Heart left ventricle (tissue), 16 donors: ENCODE data around the gene RAD50. TPM values are rescaled to one million over a fixed set of nuclear protein-coding genes. Genes with fewer than 3 reads are reported as not detected.
"Not testable (repeated sequence)": the region's sequence is repeated elsewhere in the genome, so short reads cannot be mapped to it uniquely, and the experiment has no call there.

ENCODE experiments used
- ATAC-seq, 4 donors: fragments of 200-7000 bp; cut with Tn5 transposase; one replicate each; pipeline ENCODE4 v1.9.1; 2020 to 2022; ENCODE audit warnings: moderate library complexity in 4 of 4, mild to moderate bottlenecking in 3 of 4, moderate number of reproducible peaks in 1 of 4
- DNase-seq, 5 donors: peaks; one replicate each; pipeline ENCODE4 v3.0.0-alpha.2; 2020
- H3K27ac ChIP-seq, 12 donors: fragments of 200-600 bp; sonication (generic) in 4 of 12; one replicate each; pipeline versions ENCODE4 v1.5.0 to v1.8.0; 2016 to 2022; ENCODE audit warnings: mild to moderate bottlenecking in 2 of 12
- H3K27me3 ChIP-seq, 9 donors: fragments of 200-600 bp; sonication (generic) in 2 of 9; one replicate each; pipeline versions ENCODE4 v1.5.1 to v1.8.0; 2016 to 2022; ENCODE audit warnings: mild to moderate bottlenecking in 3 of 9
- H3K36me3 ChIP-seq, 9 donors: fragments of 200-600 bp; sonication (generic) in 2 of 9; one replicate each; pipeline versions ENCODE4 v1.5.0 to v1.8.0; 2018 to 2022; ENCODE audit warnings: mild to moderate bottlenecking in 2 of 9
- H3K4me1 ChIP-seq, 12 donors: fragments of 200-600 bp; sonication (generic) in 4 of 12; one replicate each; pipeline versions ENCODE4 v1.5.0 to v1.8.0; 2016 to 2022; ENCODE audit warnings: mild to moderate bottlenecking in 3 of 12
- H3K4me3 ChIP-seq, 12 donors: fragments of 200-600 bp; sonication (generic) in 4 of 12; one replicate each; pipeline versions ENCODE4 v1.5.0 to v1.8.0; 2017 to 2022; ENCODE audit warnings: mild to moderate bottlenecking in 9 of 12, moderate library complexity in 4 of 12
- H3K9me3 ChIP-seq, 12 donors: fragments of 200-600 bp; sonication (generic) in 4 of 12; one replicate each; pipeline versions ENCODE4 v1.5.0 to v1.8.0; 2016 to 2022; ENCODE audit warnings: mild to moderate bottlenecking in 1 of 12
- POLR2A ChIP-seq, 2 donors: fragments of 450-650 bp; IDR thresholded peaks; one replicate each; pipeline ENCODE4 v1.6.1; 2017; ENCODE audit warnings: antibody characterized with exemption in 2 of 2, mild to moderate bottlenecking in 2 of 2, moderate library complexity in 2 of 2
- WGBS, 4 donors: extraction: QIAGEN DNeasy Blood & Tissue Kit in 2 of 4; methylation state at CpG; one replicate each; pipeline versions ENCODE4 v1.1.5 to v1.1.7; 2013 to 2018; 5-methylcytosine and 5-hydroxymethylcytosine counted together
- intact Hi-C, 10 donors: fragments of 100-400 bp; cut with DNase I; formaldehyde crosslinking; loops; one replicate each; pipeline versions ENCODE4 v1.11.1 to v1.14.2; 2022
- polyA plus RNA-seq, 2 donors: library from polyadenylated mRNA; stranded (reverse); fragments of 200-250 nt; gene quantifications; one replicate each; pipeline ENCODE4 v1.2.3, GENCODE V29; 2013
- total RNA-seq, 9 donors: library from RNA; depleted of rRNA in 2 of 9; stranded (reverse); fragments of >200 nt in 2 of 9; fragmentation: NEBNext Ultra II Directional in 3 of 9; extraction: Animal tissue kit (Norgen Biotek cat#: 25700) in 3 of 9; gene quantifications; one replicate each; pipeline versions ENCODE4 v1.1.0 to v1.2.4, GENCODE V29; 2016 to 2023
- TF ChIP-seq, protein P1 (sequence below), 12 donors: fragments of 200-600 bp; sonication (generic) in 4 of 12; IDR thresholded peaks; one replicate each; pipeline versions ENCODE4 v1.5.0 to v1.8.0; 2018 to 2022; ENCODE audit warnings: antibody characterized with exemption in 12 of 12, mild to moderate bottlenecking in 5 of 12
- donor health status: ischemic (EF 13 %, LVEDD 7.1; RV severe dilation, severe dysfunction).
- donor health status: healthy with polysubstance abuse.
- donor health status: DM: no; HTN: yes; CAD: no.
- donor health status: DM: no; HTN: no; CAD: no.
- donor health status: ischemic (EF 25% LVEDD 6.9; RV normal size, moderate dysfunction).
- donor health status: ischemic (EF 25% LVEDD 5.7; RV mildly dilated, moderate dysfunction).
- donor health status: healthy.
- donor health status: DM: yes; HTN: yes; CAD: no.
- donor health status: ischemic (EF 35%, LVEDD 5.7; RV mildly dilated, moderate dysfunction).
- donor health status: nonischemic (EF 11% LVEDD 7.7; RV severe dilation, severe dysfunction).
- donor health status: DM: yes; HTN: yes; CAD: no.
- donor health status: PGD.
- donor health status: ischemic (EF 29% LVEDD 5.4; RV normal size, mild dysfunction).
- donor health status: nonischemic (EF 23%, LVEDD 6.1; RV moderate dilation, normal function).

The RAD50 gene
- total and polyA plus RNA-seq, 11 donors = 9.3 to 41.8 (median 32.1) TPM

DNA sequence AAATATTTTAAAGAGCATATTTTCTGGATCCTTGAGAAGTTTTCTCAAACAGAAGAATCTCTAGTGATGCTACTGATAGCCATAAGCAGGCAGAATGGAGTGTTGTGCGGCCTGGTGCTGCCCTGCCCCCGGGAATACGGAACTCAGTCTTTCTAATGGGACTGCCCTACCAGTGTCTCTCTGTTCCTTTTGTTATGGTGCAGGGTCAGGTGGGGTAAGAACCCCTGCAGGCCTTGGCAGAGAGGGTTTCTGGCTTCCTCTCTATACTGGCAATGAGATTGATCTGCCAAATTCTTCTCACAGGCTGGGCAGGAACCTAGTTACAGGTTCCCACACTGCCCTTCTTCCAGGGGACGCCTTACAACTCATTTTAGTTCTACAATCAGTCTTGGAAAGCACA is 16.0 kb upstream of the RAD50 start:
- H3K27me3 ChIP-seq = no peaks in the 10 kb centered on the region
- no peak overlapping the region for H3K27ac ChIP-seq
- 92 to 95% (median 93%) methylated on average over 4 of the region's 4 CpGs for WGBS, 4 donors
- TF ChIP-seq POLR2A (IDR thresholded peaks at IDR 0.05) = no peak
- TF ChIP-seq, protein P1, sequence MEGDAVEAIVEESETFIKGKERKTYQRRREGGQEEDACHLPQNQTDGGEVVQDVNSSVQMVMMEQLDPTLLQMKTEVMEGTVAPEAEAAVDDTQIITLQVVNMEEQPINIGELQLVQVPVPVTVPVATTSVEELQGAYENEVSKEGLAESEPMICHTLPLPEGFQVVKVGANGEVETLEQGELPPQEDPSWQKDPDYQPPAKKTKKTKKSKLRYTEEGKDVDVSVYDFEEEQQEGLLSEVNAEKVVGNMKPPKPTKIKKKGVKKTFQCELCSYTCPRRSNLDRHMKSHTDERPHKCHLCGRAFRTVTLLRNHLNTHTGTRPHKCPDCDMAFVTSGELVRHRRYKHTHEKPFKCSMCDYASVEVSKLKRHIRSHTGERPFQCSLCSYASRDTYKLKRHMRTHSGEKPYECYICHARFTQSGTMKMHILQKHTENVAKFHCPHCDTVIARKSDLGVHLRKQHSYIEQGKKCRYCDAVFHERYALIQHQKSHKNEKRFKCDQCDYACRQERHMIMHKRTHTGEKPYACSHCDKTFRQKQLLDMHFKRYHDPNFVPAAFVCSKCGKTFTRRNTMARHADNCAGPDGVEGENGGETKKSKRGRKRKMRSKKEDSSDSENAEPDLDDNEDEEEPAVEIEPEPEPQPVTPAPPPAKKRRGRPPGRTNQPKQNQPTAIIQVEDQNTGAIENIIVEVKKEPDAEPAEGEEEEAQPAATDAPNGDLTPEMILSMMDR (IDR thresholded peaks at IDR 0.05) = no peak
- H3K4me1 ChIP-seq = no peaks in the 10 kb centered on the region
- no peak overlapping the region for H3K4me3 ChIP-seq
- DNase-seq (no peak), ATAC-seq (no peak)
- no peaks in the 10 kb centered on the region for H3K36me3 ChIP-seq
- intact Hi-C loops = no loop called here
- H3K9me3 ChIP-seq = no peaks in the 10 kb centered on the region

DNA sequence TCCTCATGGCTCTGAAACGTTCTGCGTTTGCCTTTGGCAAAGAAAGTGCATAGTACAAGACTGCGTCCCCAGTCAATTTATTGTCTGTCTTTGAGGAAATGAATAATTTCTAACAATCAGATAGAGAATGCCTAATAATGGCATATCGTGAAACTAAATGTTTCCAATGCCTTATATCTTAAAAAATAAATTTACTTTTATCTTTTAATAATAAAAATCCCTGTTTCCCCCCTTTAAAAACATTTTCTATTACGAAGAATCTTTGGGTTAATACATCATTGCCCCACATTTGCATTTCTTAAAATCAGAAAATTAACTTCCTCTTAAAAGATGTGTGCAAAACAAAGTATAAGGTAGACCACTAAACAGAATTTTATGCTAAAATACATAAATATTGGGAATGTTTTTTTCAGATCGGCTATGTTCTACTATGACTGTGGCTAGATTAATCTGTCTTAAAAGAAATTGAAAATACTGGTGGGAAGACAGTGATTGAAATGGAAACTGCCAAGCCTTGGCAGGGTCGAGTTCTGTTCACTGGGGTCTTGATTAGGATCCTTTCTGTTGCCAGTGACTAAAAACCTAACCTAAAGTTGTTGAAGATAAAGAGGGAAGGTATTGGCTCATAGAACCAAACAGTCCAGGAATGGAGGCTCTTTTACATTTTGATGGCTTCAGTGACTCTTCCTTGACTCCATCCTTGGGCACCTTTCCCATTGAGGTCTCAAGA is 13.1 kb upstream of the RAD50 start, which contains the start of gene IL5:
TSS of gene IL5 (minus strand) at position 51 of the 730 bp plus-strand sequence. CDS start at position 7, 44 bp downstream.
- Histone ChIP-seq H3K36me3 (no peaks in the 10 kb centered on the region), H3K27ac (no peak within 1 kb of the TSS), H3K9me3 (no peaks in the 10 kb centered on the region), H3K4me3 (no peak within 1 kb of the TSS), H3K4me1 (no peaks in the 10 kb centered on the region), H3K27me3 (no peaks in the 10 kb centered on the region)
- DNase-seq (no peak), ATAC-seq (no peak)
- WGBS, 4 donors = 82 to 87% (median 84%) methylated on average over 7 of the region's 7 CpGs
- TF ChIP-seq, protein P1 (IDR thresholded peaks at IDR 0.05) = no peak
- no peak for TF ChIP-seq POLR2A (IDR thresholded peaks at IDR 0.05)
- intact Hi-C loops = no loop called here

DNA sequence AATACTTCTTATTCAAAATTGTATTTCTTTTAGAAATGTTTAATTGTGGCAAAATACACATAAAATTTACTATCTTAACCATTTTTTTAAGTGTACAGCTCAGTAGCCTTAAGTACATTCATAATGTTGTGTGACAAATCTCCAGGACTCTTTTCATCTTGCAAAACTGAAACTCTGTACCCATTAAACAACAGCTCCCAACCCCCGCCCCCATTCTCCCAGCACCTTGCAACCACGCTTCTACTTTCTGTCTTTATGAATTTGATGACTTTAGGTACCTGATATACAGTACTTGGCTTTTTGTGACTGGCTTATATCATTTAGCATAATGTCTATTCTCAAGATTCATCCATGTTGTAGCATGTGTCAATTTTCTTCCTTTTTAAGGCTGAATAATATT is 10.7 kb upstream of the RAD50 start:
- H3K36me3 ChIP-seq = no peaks in the 10 kb centered on the region
- no peak for ATAC-seq
- no peaks in the 10 kb centered on the region for H3K4me1 ChIP-seq
- no peaks in the 10 kb centered on the region for H3K9me3 ChIP-seq
- intact Hi-C loops = no loop called here
- DNase-seq = no peak
- no peaks in the 10 kb centered on the region for H3K27me3 ChIP-seq
- no peak overlapping the region for H3K27ac ChIP-seq
- no peak overlapping the region for H3K4me3 ChIP-seq
- TF ChIP-seq, protein P1 (IDR thresholded peaks at IDR 0.05) = no peak
- no peak for TF ChIP-seq POLR2A (IDR thresholded peaks at IDR 0.05)
- WGBS, 4 donors = 91 to 97% (median 95%) methylated on average over 2 of the region's 2 CpGs

DNA sequence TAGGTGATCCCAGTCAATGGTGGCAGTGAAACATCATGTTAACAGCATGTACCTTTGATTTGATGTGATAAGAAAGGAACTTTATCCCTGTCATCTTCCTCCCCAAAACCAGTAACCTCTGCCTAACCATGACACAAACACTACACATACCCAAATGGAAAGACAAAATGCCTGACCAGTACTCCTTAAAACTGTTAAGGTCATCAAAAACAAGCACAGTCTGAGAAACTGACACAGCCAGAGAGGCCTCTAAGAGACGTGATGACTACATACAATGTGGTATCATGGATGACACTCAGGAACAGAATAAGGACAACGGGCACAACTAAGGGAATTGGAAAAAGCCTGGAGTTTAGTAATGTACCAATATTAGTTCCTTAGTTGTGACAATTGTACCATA is 9.5 kb upstream of the RAD50 start:
- Histone ChIP-seq H3K4me3 (no peak overlapping the region), H3K27ac (no peak overlapping the region), H3K27me3 (no peaks in the 10 kb centered on the region), H3K36me3 (no peaks in the 10 kb centered on the region), H3K4me1 (no peaks in the 10 kb centered on the region), H3K9me3 (no peaks in the 10 kb centered on the region)
- DNase-seq (no peak), ATAC-seq (no peak)
- whole genome bisulfite sequencing, 4 donors = 79 to 90% (median 86%) methylated on average over 2 of the region's 2 CpGs
- TF ChIP-seq, protein P1 (IDR thresholded peaks at IDR 0.05) = no peak
- no peak for TF ChIP-seq POLR2A (IDR thresholded peaks at IDR 0.05)
- intact Hi-C loops = no loop called here

DNA sequence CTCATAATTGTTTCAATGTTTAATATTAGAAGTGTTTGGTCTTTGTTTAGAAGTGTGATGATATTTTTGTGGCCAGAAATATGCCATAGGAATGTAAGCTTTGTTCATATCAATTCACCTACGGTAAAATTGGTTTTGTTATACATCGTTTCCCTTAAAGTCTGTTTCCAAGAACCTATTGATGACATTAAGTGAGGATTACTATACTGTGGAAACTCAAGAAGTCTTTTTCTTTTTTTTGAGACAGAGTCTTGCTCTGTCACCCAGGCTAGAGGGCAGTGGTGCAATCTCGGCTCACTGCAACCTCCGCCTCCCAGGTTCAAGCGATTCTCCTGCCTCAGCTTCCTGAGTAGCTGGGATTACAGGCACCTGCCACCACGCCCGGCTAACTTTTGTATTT is 7.9 kb upstream of the RAD50 start:
- not testable (repeated sequence) for H3K4me3 ChIP-seq, ATAC-seq

More for the DNA sequence above, 7.9 kb upstream of the RAD50 start:
- H3K9me3 ChIP-seq, H3K27me3 ChIP-seq, DNase-seq, H3K27ac ChIP-seq, H3K36me3 ChIP-seq, H3K4me1 ChIP-seq, intact Hi-C loops: not testable (repeated sequence)
- WGBS, 4 donors = 91 to 96% (median 93%) methylated on average over 5 to 7 of the region's 7 CpGs
